SK-N-SH treated with all-trans-retinoic acid at 6 μM for 48 hours (cell line): ENCODE results near the gene MESP2.

Experiments used
- ATAC-seq: fragments of 200-7000 bp; cut with Tn5 transposase; 3 replicates; pipeline ENCODE4 v1.9.1; 2020; ENCODE audit warnings: mild to moderate bottlenecking, moderate library complexity
- ARNTL ChIP-seq: fragments of 450-650 bp; formaldehyde crosslinking; IDR thresholded peaks from 2 replicates; pipeline ENCODE4 v1.5.0; 2020; ENCODE audit warnings: low read depth, mild to moderate bottlenecking, moderate library complexity, borderline replicate concordance
- BACH2 ChIP-seq: fragments of 250-450 bp; sonication (Bioruptor Pico); IDR thresholded peaks from 2 replicates; pipeline ENCODE4 v1.9.0; 2021; ENCODE audit warnings: mild to moderate bottlenecking, borderline replicate concordance
- CSDC2 ChIP-seq: fragments of 250-450 bp; sonication (Bioruptor Pico); IDR thresholded peaks from 2 replicates; pipeline ENCODE4 v1.5.0; 2020; ENCODE audit warnings: mild to moderate bottlenecking, moderate library complexity
- CSRNP3 ChIP-seq: fragments of 250-450 bp; sonication (Bioruptor Pico); IDR thresholded peaks from 2 replicates; pipeline ENCODE4 v1.5.1; 2021; ENCODE audit warnings: mild to moderate bottlenecking, moderate library complexity
- ESRRG ChIP-seq: fragments of 250-450 bp; sonication (Bioruptor Pico); IDR thresholded peaks from 2 replicates; pipeline ENCODE4 v1.6.1; 2021; ENCODE audit warnings: mild to moderate bottlenecking
- GLIS3 ChIP-seq: fragments of 250-450 bp; sonication (Bioruptor Pico); IDR thresholded peaks from 2 replicates; pipeline ENCODE4 v1.5.0; 2020; ENCODE audit warnings: mild to moderate bottlenecking, moderate library complexity
- OSR1 ChIP-seq: fragments of 250-450 bp; sonication (Bioruptor Pico); IDR thresholded peaks from 2 replicates; pipeline ENCODE4 v1.8.0; 2022; ENCODE audit warnings: moderate library complexity, mild to moderate bottlenecking, inconsistent platforms
- PATZ1 ChIP-seq: fragments of 250-450 bp; sonication (Bioruptor Pico); IDR thresholded peaks from 2 replicates; pipeline ENCODE4 v1.8.0; 2020; ENCODE audit warnings: mild to moderate bottlenecking, moderate library complexity, borderline replicate concordance
- POU6F1 ChIP-seq: fragments of 250-450 bp; sonication (Bioruptor Pico); IDR thresholded peaks from 2 replicates; pipeline ENCODE4 v1.8.0; 2021; ENCODE audit warnings: low read depth, mild to moderate bottlenecking, moderate library complexity, borderline replicate concordance
- RARB ChIP-seq: fragments of 250-450 bp; sonication (Bioruptor Pico); IDR thresholded peaks from 2 replicates; pipeline ENCODE4 v1.8.0; 2021; ENCODE audit warnings: mild to moderate bottlenecking, moderate library complexity
- SNAI2 ChIP-seq: fragments of 250-450 bp; sonication (Bioruptor Pico); IDR thresholded peaks from 2 replicates; pipeline ENCODE4 v1.5.0; 2020; ENCODE audit warnings: mild to moderate bottlenecking, moderate library complexity
- TSHZ2 ChIP-seq: fragments of 250-450 bp; sonication (Bioruptor Pico); IDR thresholded peaks from 2 replicates; pipeline ENCODE4 v1.5.0; 2020; ENCODE audit warnings: mild to moderate bottlenecking, moderate library complexity
- ZC3H10 ChIP-seq: fragments of 250-450 bp; sonication (Bioruptor Pico); IDR thresholded peaks from 2 replicates; pipeline ENCODE4 v1.5.1; 2021; ENCODE audit warnings: mild to moderate bottlenecking, moderate library complexity
- ZFP3 ChIP-seq: fragments of 250-450 bp; sonication (Bioruptor Pico); IDR thresholded peaks from 2 replicates; pipeline ENCODE4 v1.5.0; 2020; ENCODE audit warnings: mild to moderate bottlenecking, moderate library complexity
- ZFP30 ChIP-seq: fragments of 450-650 bp; formaldehyde crosslinking; IDR thresholded peaks from 2 replicates; pipeline ENCODE4 v1.5.0; 2022; ENCODE audit warnings: mild to moderate bottlenecking, moderate library complexity
- ZNF565 ChIP-seq: fragments of 450-650 bp; formaldehyde crosslinking; conservative IDR thresholded peaks from 2 replicates; pipeline ENCODE4 v1.5.0; 2020; ENCODE audit warnings: low read depth, mild to moderate bottlenecking, moderate library complexity
- ZNF70 ChIP-seq: fragments of 450-650 bp; formaldehyde crosslinking; IDR thresholded peaks from 2 replicates; pipeline ENCODE4 v1.5.0; 2020; ENCODE audit warnings: mild to moderate bottlenecking, moderate library complexity
- ZNF8 ChIP-seq: fragments of 450-650 bp; formaldehyde crosslinking; IDR thresholded peaks from 2 replicates; pipeline ENCODE4 v1.5.0; 2020; ENCODE audit warnings: mild to moderate bottlenecking, moderate library complexity

The MESP2 gene

GRCh38 chr15:89806559-89807550 is 30.7 kb downstream of the MESP2 start (continued):
- TF ChIP-seq PATZ1 (CRISPR knock-in tag), result no peak
- TF ChIP-seq GLIS3, result no peak

GRCh38 chr15:89807689-89808088 is 31.6 kb downstream of the MESP2 start:
- no peak for ATAC-seq

More at GRCh38 chr15:89807689-89808088, 31.6 kb downstream of the MESP2 start:
- no peak for TF ChIP-seq PATZ1 (CRISPR knock-in tag)
- TF ChIP-seq ZNF565 (CRISPR knock-in tag), result no peak
- no peak for TF ChIP-seq CSDC2 (CRISPR knock-in tag)
- TF ChIP-seq ZFP30, result no peak
- TF ChIP-seq ZC3H10, result no peak
- no peak for TF ChIP-seq SNAI2 (CRISPR knock-in tag)
- no peak for TF ChIP-seq ZFP3
- TF ChIP-seq OSR1 (CRISPR knock-in tag), result no peak
- TF ChIP-seq ZNF8, result no peak
- TF ChIP-seq ZNF70 (CRISPR knock-in tag), result no peak
- TF ChIP-seq BACH2 (CRISPR knock-in tag), result no peak
- no peak for TF ChIP-seq CSRNP3 (CRISPR knock-in tag)
- no peak for TF ChIP-seq ARNTL (CRISPR knock-in tag)
- TF ChIP-seq GLIS3, result no peak
- TF ChIP-seq RARB (CRISPR knock-in tag), result no peak
- no peak for TF ChIP-seq TSHZ2 (CRISPR knock-in tag)
- no peak for TF ChIP-seq POU6F1 (CRISPR knock-in tag)
- TF ChIP-seq ESRRG (CRISPR knock-in tag), result no peak
